HG03060 (cell line): Measurements from ENCODE around the gene PLAAT2.
"Not testable (repeated sequence)": the region's sequence is repeated elsewhere in the genome, so short reads cannot be mapped to it uniquely, and the experiment has no call there.

Experiments used
- ATAC-seq: cut with Tn5 transposase; IDR thresholded peaks from one replicate; pipeline ENCODE4 v1.9.1; 2021; ENCODE audit warnings: low read depth, moderate number of reproducible peaks; ENCODE audit not compliant: unreplicated experiment

The PLAAT2 gene

DNA sequence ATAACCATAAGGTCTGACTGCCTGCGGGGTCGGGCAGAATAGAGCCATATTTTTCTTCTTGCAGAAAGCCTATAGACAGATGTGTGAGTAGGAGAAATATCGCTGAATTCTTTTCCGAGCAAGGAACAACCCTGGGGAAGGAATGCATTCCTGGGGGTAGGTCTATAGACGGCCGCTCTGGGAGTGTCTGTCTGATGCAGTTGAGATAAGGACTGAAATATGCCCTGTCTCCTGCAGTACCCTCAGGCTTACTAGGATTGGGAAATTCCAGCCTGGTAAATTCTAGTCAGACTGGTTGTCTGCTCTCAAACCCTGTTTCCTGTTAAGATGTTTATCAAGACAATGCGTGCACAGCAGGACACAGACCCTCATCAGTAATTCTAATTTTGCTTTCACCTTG lies 18.0 kb upstream of the PLAAT2 start:
- not testable (repeated sequence) for ATAC-seq

- not testable (repeated sequence) for ATAC-seq
These were observed 15.7 kb upstream of the PLAAT2 start for GRCh38 chr11:63578882-63579281.

- ATAC-seq = no peak
These were observed 11.8 kb upstream of the PLAAT2 start for GRCh38 chr11:63574856-63575602.

GRCh38 chr11:63573881-63574855 lies 11.0 kb upstream of the PLAAT2 start:
- ATAC-seq = no peak

GRCh38 chr11:63572026-63572688 lies 9.0 kb upstream of the PLAAT2 start:
- no peak for ATAC-seq

DNA sequence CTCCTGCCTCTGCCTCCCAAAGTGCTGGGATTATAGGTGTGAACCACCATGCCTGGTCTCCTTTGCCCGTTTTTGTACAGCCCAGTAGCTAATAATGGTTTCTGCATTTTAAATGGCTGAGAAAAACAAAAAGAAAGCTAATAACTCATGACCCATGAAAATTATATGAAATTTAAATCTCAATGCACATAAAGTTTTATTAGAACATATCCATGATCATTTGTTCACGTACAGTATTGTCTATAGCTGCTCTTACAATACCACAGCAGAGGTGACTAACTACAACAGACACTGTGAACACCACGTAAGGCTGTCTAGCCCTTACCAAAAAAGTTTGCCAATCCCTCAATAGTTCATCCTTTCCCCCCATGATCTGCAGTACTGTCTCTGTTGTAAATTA lies 6.4 kb upstream of the PLAAT2 start:
- ATAC-seq = no peak

DNA sequence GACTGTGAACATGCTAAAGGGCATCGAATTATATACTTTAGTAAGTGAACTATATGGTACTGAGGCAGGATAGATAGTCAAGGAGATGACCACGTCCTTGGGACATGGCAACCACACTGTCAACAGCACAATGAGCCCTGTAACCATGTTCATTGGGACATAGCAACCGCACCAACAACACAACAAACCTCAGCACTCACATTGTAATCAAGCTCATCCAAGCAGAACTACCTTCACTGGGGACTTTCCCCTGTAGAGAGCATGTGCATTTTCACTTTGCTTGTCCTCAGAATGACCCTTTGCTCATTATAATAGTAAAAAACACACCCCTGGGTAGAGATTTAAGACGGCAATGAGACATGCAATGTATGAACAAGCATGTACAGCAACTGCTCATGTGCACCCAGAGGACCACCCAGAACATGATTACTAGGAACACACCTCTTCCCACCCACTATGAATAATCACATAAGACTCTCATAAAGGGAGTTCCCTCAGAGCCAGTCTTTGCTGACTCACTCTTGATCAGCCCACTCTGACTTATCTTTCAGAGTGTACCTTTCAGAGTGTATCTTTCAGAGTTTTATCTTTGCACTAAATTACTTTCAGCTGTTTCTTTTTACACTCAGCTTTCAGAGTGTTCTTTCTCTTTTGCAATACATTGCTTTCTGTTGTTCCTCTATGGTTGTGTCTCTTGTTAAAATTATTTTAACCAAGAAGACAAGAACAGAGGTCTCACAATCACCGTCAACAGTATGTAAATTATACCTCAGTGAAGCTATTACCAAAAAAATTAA lies 4.1 kb upstream of the PLAAT2 start:
- ATAC-seq = peak; percentile 72

GRCh38 chr11:63564784-63565350 lies 1.7 kb upstream of the PLAAT2 start:
- no peak for ATAC-seq

GRCh38 chr11:63564056-63564774 lies 1.0 kb upstream of the PLAAT2 start:
- ATAC-seq = peak; percentile 26

DNA sequence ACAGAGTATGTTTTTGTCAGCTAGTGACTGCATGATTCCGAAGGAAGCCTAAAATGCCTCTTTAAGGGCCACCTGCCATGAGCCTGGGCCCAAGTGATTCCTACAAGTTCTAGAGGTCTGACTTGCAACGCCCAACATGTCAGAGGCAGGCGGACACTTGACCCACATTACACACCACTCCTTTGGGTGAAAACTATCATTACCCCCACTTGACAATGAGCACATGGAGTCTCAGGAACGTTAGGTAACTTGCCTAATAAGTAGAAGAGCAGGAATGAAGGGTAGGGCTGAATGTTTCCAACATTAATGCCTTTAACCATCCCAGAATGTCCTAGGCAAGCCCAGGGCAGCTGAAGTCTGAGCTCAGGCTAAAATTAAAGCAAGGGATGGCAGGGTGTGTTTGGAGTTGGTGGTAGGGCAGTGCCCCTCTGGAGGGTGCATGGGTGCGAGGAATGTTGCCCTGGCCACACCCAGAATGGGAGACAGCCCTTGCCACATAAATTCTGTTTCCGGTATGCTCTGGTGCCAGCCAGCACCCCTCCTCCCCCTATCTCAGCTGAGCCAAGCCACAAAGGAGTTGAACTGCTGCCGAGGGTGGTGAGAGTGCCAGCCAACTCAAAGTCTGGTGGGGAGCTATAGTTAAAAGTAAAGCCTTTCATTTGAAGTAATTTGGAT lies 2.5 kb downstream of the PLAAT2 start:
- no peak for ATAC-seq

DNA sequence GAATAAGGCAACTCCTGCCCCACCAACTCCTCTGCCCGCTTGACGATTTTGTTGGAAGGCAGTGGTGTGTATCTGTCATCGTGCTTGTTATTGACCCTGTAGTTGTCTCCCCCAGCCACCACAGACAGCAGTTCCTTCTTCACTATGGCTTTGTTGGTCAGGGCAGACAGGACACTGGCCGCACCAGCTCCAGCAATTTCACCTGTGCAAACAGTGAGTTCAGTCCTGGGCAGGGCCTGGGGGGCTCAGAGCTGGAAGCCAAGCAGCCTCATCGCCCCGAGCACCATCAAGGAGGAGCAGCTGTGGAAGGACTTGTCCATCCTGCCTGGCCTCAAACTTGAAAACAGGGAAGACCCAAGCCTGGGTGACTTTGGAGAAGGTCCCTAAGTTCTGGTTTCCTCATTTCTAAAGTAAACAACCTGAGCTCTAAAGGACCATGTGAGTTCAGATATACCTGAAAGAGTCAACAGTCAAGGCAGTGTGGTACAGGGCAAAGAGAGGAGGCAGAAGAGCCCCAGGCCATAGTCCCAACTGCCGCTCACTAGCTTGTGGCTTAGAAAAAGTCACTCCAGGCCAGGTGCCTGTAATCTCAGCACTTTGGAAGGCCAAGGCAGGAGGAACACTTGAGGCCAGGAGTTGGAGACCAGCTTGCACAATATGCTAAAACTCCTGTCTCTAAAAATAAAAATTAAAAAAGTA lies 4.6 kb downstream of the PLAAT2 start:
- no peak for ATAC-seq

DNA sequence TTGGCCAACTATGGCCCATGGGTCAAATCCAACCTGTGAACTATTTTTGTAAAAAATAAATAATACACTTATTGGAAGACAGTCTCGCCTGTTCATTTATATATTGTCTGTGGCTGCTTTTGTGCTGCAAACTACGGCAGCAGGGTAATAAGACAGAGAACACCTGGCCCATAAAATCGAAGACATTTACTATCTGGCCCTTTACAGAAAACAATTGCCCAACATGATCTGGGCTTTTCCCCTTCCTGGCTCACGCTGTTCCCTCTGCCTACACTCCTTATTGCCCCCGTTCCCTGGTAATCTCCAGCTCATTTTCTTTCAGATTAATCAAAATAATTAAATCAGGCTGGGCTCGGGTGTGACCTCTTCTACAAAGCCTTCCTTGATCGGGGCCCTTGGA lies 5.6 kb downstream of the PLAAT2 start:
- no peak for ATAC-seq

DNA sequence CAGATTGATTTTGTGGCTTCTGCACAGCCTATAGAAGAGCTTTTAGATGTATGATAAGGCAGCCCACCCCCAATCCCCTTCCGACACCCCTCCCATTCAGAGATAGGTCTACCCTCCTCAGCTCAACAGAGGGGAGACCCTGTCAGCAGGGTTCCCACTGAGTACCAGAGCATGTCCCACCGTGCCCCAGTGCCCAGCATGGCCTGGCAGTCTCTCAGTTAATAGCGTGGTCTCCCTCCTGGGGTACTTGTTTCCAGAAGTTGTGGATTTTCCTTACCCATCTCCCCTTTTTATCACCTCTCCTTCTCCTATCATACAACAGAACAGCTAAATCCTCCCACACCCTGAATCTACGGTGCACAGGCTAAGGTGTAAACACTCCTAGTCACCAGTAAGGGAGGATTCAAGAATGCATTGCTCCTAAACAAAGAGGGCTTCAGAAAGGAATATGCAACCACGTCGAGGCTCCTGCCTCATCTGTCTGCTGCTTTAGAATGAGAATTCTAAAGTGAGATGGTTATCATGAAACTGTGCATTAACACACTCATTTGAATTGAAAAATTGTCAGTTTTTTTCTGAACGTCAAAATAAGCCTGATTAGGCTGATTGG lies 6.7 kb downstream of the PLAAT2 start:
- ATAC-seq = no peak

DNA sequence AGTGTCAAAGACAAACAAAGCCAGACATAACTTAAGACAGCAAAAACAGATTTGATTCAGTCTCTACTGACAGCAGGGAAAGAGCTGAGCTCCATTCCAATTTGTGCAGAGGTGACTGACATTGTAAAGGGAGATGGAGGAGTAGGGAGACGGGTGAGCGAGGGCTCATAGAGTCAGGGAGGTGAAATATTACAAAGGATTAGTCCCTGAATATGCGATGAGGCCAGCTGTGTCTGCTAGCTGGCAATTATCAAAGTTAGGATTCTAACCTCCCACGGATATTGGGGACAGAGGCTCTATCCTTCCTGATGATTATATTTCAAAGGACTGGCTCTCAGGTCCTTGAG lies 8.3 kb downstream of the PLAAT2 start:
- ATAC-seq = no peak

DNA sequence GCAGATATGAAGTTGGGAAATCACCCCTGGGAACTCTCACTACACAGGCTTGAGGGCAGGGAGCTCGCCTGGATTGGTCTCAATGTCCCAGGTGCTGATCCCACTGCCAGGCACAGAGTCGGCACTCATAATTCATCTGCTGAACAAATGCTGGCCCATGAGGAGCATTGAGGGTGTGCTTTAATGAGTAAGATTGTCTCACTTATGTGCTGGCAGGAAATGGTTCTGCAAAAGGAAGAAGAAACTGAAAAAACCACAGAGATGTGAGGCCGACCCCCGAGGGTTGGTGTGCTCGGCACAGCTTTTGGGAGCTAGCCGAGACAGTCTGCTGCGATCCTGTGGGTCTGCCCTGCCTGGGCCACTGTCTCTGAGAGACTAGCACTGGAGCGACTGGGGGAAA lies 9.4 kb downstream of the PLAAT2 start:
- ATAC-seq = no peak

- ATAC-seq = no peak
These were observed 10.3 kb downstream of the PLAAT2 start for GRCh38 chr11:63552921-63553320.

DNA sequence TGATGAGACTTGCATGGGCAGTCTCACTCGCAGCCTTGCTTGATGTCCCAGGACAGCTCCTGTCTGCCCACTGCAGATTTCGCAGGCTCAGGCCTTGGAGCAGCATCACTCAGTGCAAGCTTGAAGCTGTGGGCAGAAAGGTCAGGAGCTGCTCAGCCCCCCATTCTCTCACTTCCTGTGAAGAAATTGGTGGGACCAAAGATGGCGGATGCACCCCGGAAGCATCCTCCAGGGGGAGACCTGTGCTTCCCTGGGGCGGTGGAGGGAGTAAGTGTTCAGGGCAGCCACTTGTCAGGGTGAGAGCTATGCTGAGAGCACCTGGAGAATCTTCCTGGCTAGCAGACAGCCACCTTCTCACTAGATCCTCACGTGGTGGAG lies 11.3 kb downstream of the PLAAT2 start:
- ATAC-seq = no peak
